ENCODE data around the gene RUSF1. TPM values are rescaled to one million over a fixed set of nuclear protein-coding genes. Genes with fewer than 3 reads are reported as not detected.

The RUSF1 gene
- polyA plus RNA-seq, 1 donor (not counting 4 experiments of a cell fraction or from before 2014, with no cell fraction given): 17.4 TPM

- FAIRE-seq (no peak), DNase-seq (ENCODE audit: low read depth, low spot score) (no peak)
- peaks cover 0 to 12% of the 10 kb centered on the region in 2 experiments for H3K36me3 ChIP-seq (ENCODE audit: control insufficient read depth in 2 of 2, extremely low read depth in 1 of 2, insufficient read depth in 2 of 2, low read length in 2 of 2)
- H4K20me1 ChIP-seq (ENCODE audit: control insufficient read depth, extremely low read depth, insufficient read depth, low read length): no peaks in the 10 kb centered on the region
- H3K9me1 ChIP-seq (ENCODE audit: control insufficient read depth, extremely low read depth, insufficient read depth, low read length): no peaks in the 10 kb centered on the region
- dilution Hi-C loops (cut with MboI; ENCODE audit: extremely low pct_ligation_motif_present, low sequenced_read_pairs): no loop called here
- no peak overlapping the region for H3K27ac ChIP-seq (ENCODE audit: control insufficient read depth, insufficient read depth, low read length)
- no peak for TF ChIP-seq EZH2 (IDR thresholded peaks at IDR 0.05; ENCODE audit: low read length)
- no peak for TF ChIP-seq CTCF (optimal IDR thresholded peaks at IDR 0.05 in 1 of 3, IDR thresholded peaks at IDR 0.05 in 1 of 3, conservative IDR thresholded peaks at IDR 0.05 in 1 of 3; ENCODE audit: extremely low read depth in 1 of 3, insufficient read depth in 2 of 3, low read length in 3 of 3)
- no peaks in the 10 kb centered on the region for H3K79me2 ChIP-seq (ENCODE audit: control insufficient read depth, insufficient read depth, low read length)
- H3K4me1 ChIP-seq (ENCODE audit: control insufficient read depth, extremely low read depth, insufficient read depth, low read length): peaks cover 3% of the 10 kb centered on the region
- H3K4me2 ChIP-seq (ENCODE audit: control insufficient read depth, extremely low read depth, insufficient read depth, low read depth, low read length): no peak overlapping the region
- H3K9ac ChIP-seq (ENCODE audit: control insufficient read depth, extremely low read depth, insufficient read depth, low read length): no peak overlapping the region
- H3K4me3 ChIP-seq (ENCODE audit: control insufficient read depth in 2 of 3, extremely low read depth in 1 of 3, insufficient read depth in 2 of 3, low read depth in 1 of 3, low read length in 3 of 3): no peak overlapping the region
- no peak overlapping the region for H2AFZ ChIP-seq (ENCODE audit: control insufficient read depth, low read length)
- H3K27me3 ChIP-seq (ENCODE audit: control insufficient read depth, extremely low read depth, insufficient read depth, low read length): no peaks in the 10 kb centered on the region
- no peaks in the 10 kb centered on the region for H3K9me3 ChIP-seq (ENCODE audit: control insufficient read depth, low read depth, low read length)
Observed at GRCh38 chr16:31470615-31471014, 37.6 kb downstream of the RUSF1 start.

GRCh38 chr16:31467858-31468257 lies 40.3 kb downstream of the RUSF1 start:
- dilution Hi-C loops (cut with MboI; ENCODE audit: extremely low pct_ligation_motif_present, low sequenced_read_pairs): no loop called here
- FAIRE-seq: no peak

More at GRCh38 chr16:31467858-31468257, 40.3 kb downstream of the RUSF1 start:
- H3K4me3 ChIP-seq (ENCODE audit: control insufficient read depth in 2 of 3, extremely low read depth in 1 of 3, insufficient read depth in 2 of 3, low read depth in 1 of 3, low read length in 3 of 3): no peak overlapping the region
- no peak overlapping the region for H3K27ac ChIP-seq (ENCODE audit: control insufficient read depth, insufficient read depth, low read length)
- no peak for DNase-seq (ENCODE audit: low read depth, low spot score)
- peaks cover 2 to 16% of the 10 kb centered on the region in 2 experiments for H3K36me3 ChIP-seq (ENCODE audit: control insufficient read depth in 2 of 2, extremely low read depth in 1 of 2, insufficient read depth in 2 of 2, low read length in 2 of 2)
- no peaks in the 10 kb centered on the region for H3K9me1 ChIP-seq (ENCODE audit: control insufficient read depth, extremely low read depth, insufficient read depth, low read length)
- no peak overlapping the region for H3K4me2 ChIP-seq (ENCODE audit: control insufficient read depth, extremely low read depth, insufficient read depth, low read depth, low read length)
- H3K79me2 ChIP-seq (ENCODE audit: control insufficient read depth, insufficient read depth, low read length): no peaks in the 10 kb centered on the region
- H3K9ac ChIP-seq (ENCODE audit: control insufficient read depth, extremely low read depth, insufficient read depth, low read length): no peak overlapping the region
- no peaks in the 10 kb centered on the region for H4K20me1 ChIP-seq (ENCODE audit: control insufficient read depth, extremely low read depth, insufficient read depth, low read length)
- H3K27me3 ChIP-seq (ENCODE audit: control insufficient read depth, extremely low read depth, insufficient read depth, low read length): no peaks in the 10 kb centered on the region
- no peak overlapping the region for H2AFZ ChIP-seq (ENCODE audit: control insufficient read depth, low read length)
- H3K9me3 ChIP-seq (ENCODE audit: control insufficient read depth, low read depth, low read length): no peaks in the 10 kb centered on the region
- H3K4me1 ChIP-seq (ENCODE audit: control insufficient read depth, extremely low read depth, insufficient read depth, low read length): peaks cover 3% of the 10 kb centered on the region
- TF ChIP-seq CTCF (optimal IDR thresholded peaks at IDR 0.05 in 1 of 3, IDR thresholded peaks at IDR 0.05 in 1 of 3, conservative IDR thresholded peaks at IDR 0.05 in 1 of 3; ENCODE audit: extremely low read depth in 1 of 3, insufficient read depth in 2 of 3, low read length in 3 of 3) (no peak), EZH2 (IDR thresholded peaks at IDR 0.05; ENCODE audit: low read length) (no peak)
